ENCODE data around the gene KCNE1. TPM values are rescaled to one million over a fixed set of nuclear protein-coding genes. Genes with fewer than 3 reads are reported as not detected.

The KCNE1 gene
- total and polyA plus RNA-seq, 2 of the 13 experiments (the other 11 are each of a cell fraction or from before 2014, with no cell fraction given), result 0.35 TPM; not detected in 1

GRCh38 chr21:34545079-34545884 is 33.3 kb upstream of the KCNE1 start (continued):
- TF ChIP-seq, protein P1, sequence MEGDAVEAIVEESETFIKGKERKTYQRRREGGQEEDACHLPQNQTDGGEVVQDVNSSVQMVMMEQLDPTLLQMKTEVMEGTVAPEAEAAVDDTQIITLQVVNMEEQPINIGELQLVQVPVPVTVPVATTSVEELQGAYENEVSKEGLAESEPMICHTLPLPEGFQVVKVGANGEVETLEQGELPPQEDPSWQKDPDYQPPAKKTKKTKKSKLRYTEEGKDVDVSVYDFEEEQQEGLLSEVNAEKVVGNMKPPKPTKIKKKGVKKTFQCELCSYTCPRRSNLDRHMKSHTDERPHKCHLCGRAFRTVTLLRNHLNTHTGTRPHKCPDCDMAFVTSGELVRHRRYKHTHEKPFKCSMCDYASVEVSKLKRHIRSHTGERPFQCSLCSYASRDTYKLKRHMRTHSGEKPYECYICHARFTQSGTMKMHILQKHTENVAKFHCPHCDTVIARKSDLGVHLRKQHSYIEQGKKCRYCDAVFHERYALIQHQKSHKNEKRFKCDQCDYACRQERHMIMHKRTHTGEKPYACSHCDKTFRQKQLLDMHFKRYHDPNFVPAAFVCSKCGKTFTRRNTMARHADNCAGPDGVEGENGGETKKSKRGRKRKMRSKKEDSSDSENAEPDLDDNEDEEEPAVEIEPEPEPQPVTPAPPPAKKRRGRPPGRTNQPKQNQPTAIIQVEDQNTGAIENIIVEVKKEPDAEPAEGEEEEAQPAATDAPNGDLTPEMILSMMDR (CRISPR knock-in tag; IDR thresholded peaks at IDR 0.05), result 0 out of 2 replicates have a peak, but pooled peaks have one; percentile 9
- TF ChIP-seq HOXA7 (CRISPR knock-in tag; IDR thresholded peaks at IDR 0.05) (no peak), RFXANK (CRISPR knock-in tag; IDR thresholded peaks at IDR 0.05) (no peak), MAFK (conservative IDR thresholded peaks at IDR 0.05 in 1 of 2, IDR thresholded peaks at IDR 0.05 in 1 of 2; ENCODE audit: low read length in 2 of 2) (no peak), SIN3A (IDR thresholded peaks at IDR 0.05; ENCODE audit: borderline replicate concordance, low read depth, low read length) (no peak), SAP130 (CRISPR knock-in tag; IDR thresholded peaks at IDR 0.05; ENCODE audit: low read depth) (peak; percentile 35), HNF1A (IDR thresholded peaks at IDR 0.05; ENCODE audit: low read depth) (no peak), HNF1A (CRISPR knock-in tag; IDR thresholded peaks at IDR 0.05; ENCODE audit: borderline replicate concordance) (peak; percentile 22; the same call in 1 of the 2 replicates), PAXIP1 (CRISPR knock-in tag; conservative IDR thresholded peaks at IDR 0.05) (peak; percentile 64), WIZ (CRISPR knock-in tag; IDR thresholded peaks at IDR 0.05) (no peak), AGO2 (optimal IDR thresholded peaks at IDR 0.05; ENCODE audit: low read depth, low read length) (no peak), CENPBD1 (CRISPR knock-in tag; IDR thresholded peaks at IDR 0.05; ENCODE audit: borderline replicate concordance, low read depth) (no peak)
- TF ChIP-seq, protein P2, sequence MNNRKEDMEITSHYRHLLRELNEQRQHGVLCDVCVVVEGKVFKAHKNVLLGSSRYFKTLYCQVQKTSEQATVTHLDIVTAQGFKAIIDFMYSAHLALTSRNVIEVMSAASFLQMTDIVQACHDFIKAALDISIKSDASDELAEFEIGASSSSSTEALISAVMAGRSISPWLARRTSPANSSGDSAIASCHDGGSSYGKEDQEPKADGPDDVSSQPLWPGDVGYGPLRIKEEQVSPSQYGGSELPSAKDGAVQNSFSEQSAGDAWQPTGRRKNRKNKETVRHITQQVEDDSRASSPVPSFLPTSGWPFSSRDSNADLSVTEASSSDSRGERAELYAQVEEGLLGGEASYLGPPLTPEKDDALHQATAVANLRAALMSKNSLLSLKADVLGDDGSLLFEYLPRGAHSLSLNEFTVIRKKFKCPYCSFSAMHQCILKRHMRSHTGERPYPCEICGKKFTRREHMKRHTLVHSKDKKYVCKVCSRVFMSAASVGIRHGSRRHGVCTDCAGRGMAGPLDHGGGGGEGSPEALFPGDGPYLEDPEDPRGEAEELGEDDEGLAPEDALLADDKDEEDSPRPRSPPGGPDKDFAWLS (CRISPR knock-in tag; IDR thresholded peaks at IDR 0.05; ENCODE audit: borderline replicate concordance), result no peak
- TF ChIP-seq, protein P3, sequence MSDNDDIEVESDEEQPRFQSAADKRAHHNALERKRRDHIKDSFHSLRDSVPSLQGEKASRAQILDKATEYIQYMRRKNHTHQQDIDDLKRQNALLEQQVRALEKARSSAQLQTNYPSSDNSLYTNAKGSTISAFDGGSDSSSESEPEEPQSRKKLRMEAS (IDR thresholded peaks at IDR 0.05), result 0 out of 2 replicates have a peak, but pooled peaks have one; percentile 24
